Natural killer cell (primary cell): Measurements from ENCODE around the gene PHF11. TPM values are rescaled to one million over a fixed set of nuclear protein-coding genes. Genes with fewer than 3 reads are reported as not detected.
A peak's percentile ranks its signal among the peaks of the same experiment; 100 is the strongest.

Source experiments
- ATAC-seq, 3 donors: fragments of 150-1000 bp in 2 of 3; fragments of 200-7000 bp in 1 of 3; cut with Tn5 transposase; 1 replicate in 1 of 3; 2 replicates in 2 of 3; pipeline ENCODE4 v1.10.0; 2021; ENCODE audit warnings: mild to moderate bottlenecking in 2 of 3, moderate library complexity in 2 of 3
- DNase-seq, 2 donors: peaks; one replicate each; pipeline versions ENCODE4 v3.0.0 to v3.0.0-alpha.2; 2013 to 2021; ENCODE audit warnings: mixed read lengths in 1 of 2
- H3K27ac ChIP-seq: one replicate; pipeline ENCODE4 v1.5.1; 2013; ENCODE audit warnings: mild to moderate bottlenecking, low read length
- H3K27me3 ChIP-seq: one replicate; pipeline ENCODE4 v1.6.1; 2013; ENCODE audit warnings: low read length; ENCODE audit not compliant: control insufficient read depth, insufficient read depth
- H3K36me3 ChIP-seq: one replicate; pipeline ENCODE4 v1.6.1; 2013; ENCODE audit warnings: low read length; ENCODE audit not compliant: control insufficient read depth, insufficient read depth
- H3K4me1 ChIP-seq: one replicate; pipeline ENCODE4 v1.6.1; 2013; ENCODE audit warnings: low read length; ENCODE audit not compliant: control insufficient read depth, insufficient read depth
- H3K4me3 ChIP-seq: one replicate; pipeline ENCODE4 v1.5.1; 2013; ENCODE audit warnings: low read length
- H3K9me3 ChIP-seq: one replicate; pipeline ENCODE4 v1.6.1; 2013; ENCODE audit warnings: low read length; ENCODE audit not compliant: control insufficient read depth, insufficient read depth
- H3K27ac Mint-ChIP-seq, 2 donors: one replicate each; pipeline ENCODE4 v1.8.0; 2022; ENCODE audit warnings: mild to moderate bottlenecking in 2 of 2, mixed read lengths in 2 of 2, moderate library complexity in 1 of 2
- H3K27me3 Mint-ChIP-seq, 2 donors: one replicate each; pipeline ENCODE4 v1.8.0; 2022; ENCODE audit warnings: low read depth in 2 of 2, mixed read lengths in 2 of 2
- H3K36me3 Mint-ChIP-seq: one replicate; pipeline ENCODE4 v1.8.0; 2022; ENCODE audit warnings: mixed read lengths
- H3K4me1 Mint-ChIP-seq, 2 donors: one replicate each; pipeline ENCODE4 v1.8.0; 2022; ENCODE audit warnings: mixed read lengths in 2 of 2
- H3K4me3 Mint-ChIP-seq: one replicate; pipeline ENCODE4 v1.8.0; 2022; ENCODE audit warnings: mild to moderate bottlenecking, moderate library complexity, mixed read lengths
- H3K9me3 Mint-ChIP-seq, 2 donors: one replicate each; pipeline ENCODE4 v1.8.0; 2022; ENCODE audit warnings: mixed read lengths in 2 of 2
- WGBS: methylation state at CpG from one replicate; pipeline ENCODE4 v1.1.7; 2013; ENCODE audit warnings: missing lambda C conversion rate; ENCODE audit not compliant: insufficient coverage; 5-methylcytosine and 5-hydroxymethylcytosine counted together
- intact Hi-C: fragments of 100-400 bp; cut with micrococcal nuclease; formaldehyde crosslinking; loops from one replicate; pipeline ENCODE4 v1.14.2; 2022
- total RNA-seq, 4 donors: library from RNA; stranded (reverse); fragments of 120-200 nt in 1 of 4; gene quantifications; one replicate each; pipeline versions ENCODE4 v1.2.3 to v1.2.4, GENCODE V29; 2013 to 2022
- TF ChIP-seq, protein P1 (sequence below): fragments of 200-600 bp; IDR thresholded peaks from one replicate; pipeline ENCODE4 v1.8.0; 2022; ENCODE audit warnings: antibody characterized with exemption

The PHF11 gene
- total RNA-seq, 3 donors from 2014 or later (not counting 1 experiment from before 2014, with no cell fraction given), result 89.0 to 113 (median 111) TPM

DNA sequence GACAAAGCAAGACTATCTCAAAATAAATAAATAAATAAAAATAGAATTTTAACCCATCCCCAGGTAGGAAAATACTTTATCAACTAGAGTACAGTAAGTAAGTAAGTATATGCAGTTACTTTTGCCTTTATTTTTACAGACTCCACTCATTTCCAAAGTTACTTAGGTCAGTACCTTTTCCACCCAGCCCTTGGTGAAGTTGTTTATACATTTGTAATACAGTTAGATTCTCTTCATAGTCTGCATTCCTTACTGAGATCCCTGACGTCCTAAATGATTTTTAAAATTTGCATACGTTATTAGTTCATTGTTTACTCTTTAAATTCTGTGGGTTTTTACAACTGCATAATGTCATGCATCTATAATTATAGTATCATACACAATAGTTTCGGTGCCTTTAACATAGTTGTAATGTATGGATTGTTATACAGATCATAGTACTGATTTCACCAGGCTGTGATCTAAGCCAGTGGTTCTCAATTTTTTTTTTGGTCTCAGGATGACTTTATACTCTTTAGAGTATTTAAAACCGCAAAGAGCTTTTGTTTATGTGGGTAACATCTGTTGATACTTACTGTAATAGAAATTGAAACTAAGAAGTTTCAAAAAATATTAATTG lies 41.3 kb upstream of the PHF11 start:
- Histone ChIP-seq H3K36me3 (peaks cover 1% of the 10 kb centered on the region), H3K27ac (no peak overlapping the region), H3K4me3 (no peak overlapping the region), H3K27me3 (no peaks in the 10 kb centered on the region), H3K4me1 (peaks cover 4% of the 10 kb centered on the region), H3K9me3 (no peaks in the 10 kb centered on the region)
- peak in 1 of 2 donors; percentile 42 for DNase-seq
- no peaks in the 10 kb centered on the region for H3K36me3 Mint-ChIP-seq
- H3K9me3 Mint-ChIP-seq, result no peaks in the 10 kb centered on the region
- no CpG with 5 or more reads among the region's 4 CpGs for WGBS
- peak overlapping the region; percentile 13 for H3K4me3 Mint-ChIP-seq
- TF ChIP-seq, protein P1, sequence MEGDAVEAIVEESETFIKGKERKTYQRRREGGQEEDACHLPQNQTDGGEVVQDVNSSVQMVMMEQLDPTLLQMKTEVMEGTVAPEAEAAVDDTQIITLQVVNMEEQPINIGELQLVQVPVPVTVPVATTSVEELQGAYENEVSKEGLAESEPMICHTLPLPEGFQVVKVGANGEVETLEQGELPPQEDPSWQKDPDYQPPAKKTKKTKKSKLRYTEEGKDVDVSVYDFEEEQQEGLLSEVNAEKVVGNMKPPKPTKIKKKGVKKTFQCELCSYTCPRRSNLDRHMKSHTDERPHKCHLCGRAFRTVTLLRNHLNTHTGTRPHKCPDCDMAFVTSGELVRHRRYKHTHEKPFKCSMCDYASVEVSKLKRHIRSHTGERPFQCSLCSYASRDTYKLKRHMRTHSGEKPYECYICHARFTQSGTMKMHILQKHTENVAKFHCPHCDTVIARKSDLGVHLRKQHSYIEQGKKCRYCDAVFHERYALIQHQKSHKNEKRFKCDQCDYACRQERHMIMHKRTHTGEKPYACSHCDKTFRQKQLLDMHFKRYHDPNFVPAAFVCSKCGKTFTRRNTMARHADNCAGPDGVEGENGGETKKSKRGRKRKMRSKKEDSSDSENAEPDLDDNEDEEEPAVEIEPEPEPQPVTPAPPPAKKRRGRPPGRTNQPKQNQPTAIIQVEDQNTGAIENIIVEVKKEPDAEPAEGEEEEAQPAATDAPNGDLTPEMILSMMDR, result no peak
- intact Hi-C loops, result no loop called here
- peaks cover 13 to 15% of the 10 kb centered on the region in 2 donors for H3K4me1 Mint-ChIP-seq
- no peaks in the 10 kb centered on the region for H3K27me3 Mint-ChIP-seq
- H3K27ac Mint-ChIP-seq, result peak overlapping the region in 1 of 2 donors; percentile 58
- peak; percentile 65 to 83 (median 66) for ATAC-seq

DNA sequence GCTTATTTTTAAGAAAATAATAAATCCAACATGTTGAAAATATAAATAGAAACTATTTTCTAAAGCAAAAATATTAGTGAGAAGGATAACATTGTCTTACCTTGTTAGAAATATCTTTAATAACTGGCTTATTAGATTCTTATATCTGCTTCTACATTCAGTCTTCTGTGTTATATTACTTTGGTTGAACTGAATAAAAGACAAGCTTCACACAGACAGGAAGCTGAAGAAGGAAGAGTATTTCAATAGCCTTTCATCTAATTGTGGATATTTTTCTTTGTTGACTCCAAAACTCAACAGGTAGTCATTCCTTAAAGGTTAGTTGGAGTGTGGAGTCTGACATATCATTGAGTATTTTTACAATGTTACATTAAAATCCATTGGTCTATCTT lies 40.8 kb upstream of the PHF11 start:
- no peaks in the 10 kb centered on the region for H3K9me3 Mint-ChIP-seq
- H3K27me3 ChIP-seq, result no peaks in the 10 kb centered on the region
- H3K4me3 Mint-ChIP-seq, result no peak overlapping the region
- DNase-seq, result no peak
- peak overlapping the region in 1 of 2 donors; percentile 58 for H3K27ac Mint-ChIP-seq
- no peak overlapping the region for H3K4me3 ChIP-seq
- no peaks in the 10 kb centered on the region for H3K27me3 Mint-ChIP-seq
- TF ChIP-seq, protein P1, result no peak
- intact Hi-C loops, result no loop called here
- H3K4me1 Mint-ChIP-seq, result peaks cover 10 to 13% of the 10 kb centered on the region in 2 donors
- H3K36me3 ChIP-seq, result peaks cover 2% of the 10 kb centered on the region
- peak in 1 of 3 donors; percentile 30 for ATAC-seq
- H3K27ac ChIP-seq, result no peak overlapping the region
- H3K36me3 Mint-ChIP-seq, result no peaks in the 10 kb centered on the region
- H3K4me1 ChIP-seq, result peaks cover 4% of the 10 kb centered on the region
- no peaks in the 10 kb centered on the region for H3K9me3 ChIP-seq

DNA sequence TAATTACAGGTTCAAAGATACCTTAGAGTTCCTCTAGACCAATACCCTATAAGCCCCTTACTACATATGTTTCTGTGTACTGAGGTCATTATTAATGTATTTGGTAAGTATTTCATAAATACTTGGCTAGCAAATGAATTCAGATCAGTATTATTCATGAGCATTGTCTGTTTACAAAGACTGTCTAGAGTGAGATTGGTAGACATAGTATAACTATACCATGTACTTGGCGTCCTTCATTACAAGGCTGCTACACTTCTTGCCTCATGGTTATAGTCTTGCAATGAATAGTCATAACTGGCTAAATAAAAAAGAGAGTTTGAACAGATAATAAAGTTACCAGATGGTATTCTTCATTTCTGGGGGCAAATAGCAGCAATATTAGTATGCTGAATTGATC lies 39.6 kb upstream of the PHF11 start:
- H3K4me3 Mint-ChIP-seq, result no peak overlapping the region

More for the DNA sequence above, 39.6 kb upstream of the PHF11 start:
- DNase-seq, result no peak
- intact Hi-C loops, result no loop called here
- H3K4me3 ChIP-seq, result no peak overlapping the region
- WGBS, result 100% methylated on average over 1 of the region's 1 CpG
- H3K27ac ChIP-seq, result no peak overlapping the region
- peaks cover 4% of the 10 kb centered on the region for H3K4me1 ChIP-seq
- Mint-ChIP-seq H3K27me3 (no peaks in the 10 kb centered on the region), H3K4me1 (peaks cover 6 to 13% of the 10 kb centered on the region in 2 donors), H3K27ac (peak overlapping the region in 1 of 2 donors; percentile 9), H3K9me3 (no peaks in the 10 kb centered on the region), H3K36me3 (no peaks in the 10 kb centered on the region)
- TF ChIP-seq, protein P1, result no peak
- peaks cover 8% of the 10 kb centered on the region for H3K36me3 ChIP-seq
- no peak for ATAC-seq
- no peaks in the 10 kb centered on the region for H3K27me3 ChIP-seq
- H3K9me3 ChIP-seq, result no peaks in the 10 kb centered on the region
